NCI-H226 (cell line): ENCODE results near the gene MAG.

Source experiments
- DNase-seq: peaks from one replicate; pipeline ENCODE4 v3.0.0-alpha.2; 2015

The MAG gene, protein sequence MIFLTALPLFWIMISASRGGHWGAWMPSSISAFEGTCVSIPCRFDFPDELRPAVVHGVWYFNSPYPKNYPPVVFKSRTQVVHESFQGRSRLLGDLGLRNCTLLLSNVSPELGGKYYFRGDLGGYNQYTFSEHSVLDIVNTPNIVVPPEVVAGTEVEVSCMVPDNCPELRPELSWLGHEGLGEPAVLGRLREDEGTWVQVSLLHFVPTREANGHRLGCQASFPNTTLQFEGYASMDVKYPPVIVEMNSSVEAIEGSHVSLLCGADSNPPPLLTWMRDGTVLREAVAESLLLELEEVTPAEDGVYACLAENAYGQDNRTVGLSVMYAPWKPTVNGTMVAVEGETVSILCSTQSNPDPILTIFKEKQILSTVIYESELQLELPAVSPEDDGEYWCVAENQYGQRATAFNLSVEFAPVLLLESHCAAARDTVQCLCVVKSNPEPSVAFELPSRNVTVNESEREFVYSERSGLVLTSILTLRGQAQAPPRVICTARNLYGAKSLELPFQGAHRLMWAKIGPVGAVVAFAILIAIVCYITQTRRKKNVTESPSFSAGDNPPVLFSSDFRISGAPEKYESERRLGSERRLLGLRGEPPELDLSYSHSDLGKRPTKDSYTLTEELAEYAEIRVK

DNA sequence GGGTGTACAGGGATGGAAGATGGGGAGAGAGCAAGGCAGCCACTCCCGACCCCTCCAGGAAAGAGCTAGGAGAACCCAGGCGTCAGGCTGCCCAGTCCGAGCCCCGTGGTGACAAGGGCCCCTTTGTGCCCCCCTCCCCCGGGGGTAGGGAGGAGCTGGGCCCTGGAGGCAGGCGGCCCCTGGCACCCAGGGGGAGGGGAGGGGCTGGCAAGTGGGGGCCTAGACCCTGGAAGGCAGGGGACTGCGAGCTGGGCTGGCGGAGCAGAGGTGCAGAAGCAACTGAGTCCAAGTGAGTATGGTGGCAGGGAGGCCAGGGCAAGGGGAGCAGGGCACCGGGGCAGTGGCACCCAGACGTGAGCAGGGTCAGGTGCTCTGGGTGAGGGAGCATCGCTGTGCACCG lies at the start of gene MAG:
Gene MAG, plus strand, starts transcription at position 246 of the 400 bp plus-strand sequence. CDS start 3,248 bp downstream, outside the sequence.
- DNase-seq: no peak

DNA sequence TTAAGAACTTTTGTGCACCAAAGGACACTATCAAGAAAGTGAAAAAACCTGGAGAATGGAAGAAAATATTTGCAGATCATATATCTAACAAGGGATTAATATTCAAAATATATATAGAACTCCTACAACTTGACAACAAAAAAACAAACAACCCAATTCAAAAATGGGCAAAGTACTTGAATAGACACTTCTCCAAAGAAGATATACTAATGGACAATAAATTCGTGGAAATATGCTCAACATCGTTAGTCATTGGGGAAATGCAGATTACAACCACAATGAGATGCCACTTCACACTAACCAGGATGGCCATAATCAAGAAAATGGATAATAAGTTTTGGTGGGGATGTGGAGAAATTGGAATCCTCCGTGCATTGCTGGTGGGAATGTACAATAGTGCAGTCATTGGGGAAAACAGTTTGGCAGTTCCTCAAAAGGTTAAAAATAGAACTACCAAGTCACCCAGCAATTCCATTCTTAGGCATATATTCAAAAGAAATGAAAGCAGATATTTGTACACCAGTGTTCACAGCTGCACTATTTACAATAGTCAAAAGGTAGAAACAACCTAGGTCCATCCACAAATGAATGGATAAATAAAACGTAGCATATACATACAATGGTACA lies 45.4 kb upstream of the MAG start:
- no peak for DNase-seq

DNA sequence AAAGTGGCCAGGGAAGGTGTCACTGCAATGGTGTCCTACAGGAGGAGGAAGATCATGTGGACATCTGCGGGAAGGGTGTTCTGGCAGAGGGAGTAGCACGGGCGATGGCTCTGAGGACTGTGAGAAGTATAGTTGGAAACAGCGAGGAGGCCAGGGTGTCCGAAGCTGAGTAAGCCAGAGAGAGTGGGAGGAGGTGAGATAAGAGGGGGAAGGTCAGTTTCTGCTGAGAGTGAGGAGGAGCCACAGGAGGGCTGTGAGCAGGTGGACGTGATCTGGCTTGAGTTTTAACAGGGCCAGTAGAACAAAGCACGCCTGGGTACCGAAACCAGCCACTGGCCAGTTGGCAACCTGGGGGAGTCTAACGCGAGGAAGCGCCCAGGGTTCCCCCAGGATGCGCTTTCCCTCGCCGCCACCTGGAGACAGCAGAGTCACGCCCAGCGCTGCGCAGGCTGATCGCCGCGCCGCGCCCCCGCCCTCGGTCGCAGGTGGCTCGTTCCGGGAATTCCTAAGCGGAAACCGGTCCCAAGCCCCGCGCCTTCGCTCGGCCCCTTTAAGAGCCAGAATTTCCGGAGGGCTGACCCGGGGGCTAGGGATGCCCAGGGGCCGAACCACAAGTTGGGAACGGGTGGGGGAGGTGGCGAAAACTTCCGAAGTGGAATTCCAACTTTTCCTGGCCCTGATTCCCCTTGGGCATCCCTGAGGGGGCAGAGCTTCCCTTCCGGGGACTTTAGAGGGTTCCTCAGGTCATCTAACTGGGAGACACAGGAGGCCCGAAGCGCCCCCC lies 44.2 kb upstream of the MAG start:
- peak; percentile 91 for DNase-seq

DNA sequence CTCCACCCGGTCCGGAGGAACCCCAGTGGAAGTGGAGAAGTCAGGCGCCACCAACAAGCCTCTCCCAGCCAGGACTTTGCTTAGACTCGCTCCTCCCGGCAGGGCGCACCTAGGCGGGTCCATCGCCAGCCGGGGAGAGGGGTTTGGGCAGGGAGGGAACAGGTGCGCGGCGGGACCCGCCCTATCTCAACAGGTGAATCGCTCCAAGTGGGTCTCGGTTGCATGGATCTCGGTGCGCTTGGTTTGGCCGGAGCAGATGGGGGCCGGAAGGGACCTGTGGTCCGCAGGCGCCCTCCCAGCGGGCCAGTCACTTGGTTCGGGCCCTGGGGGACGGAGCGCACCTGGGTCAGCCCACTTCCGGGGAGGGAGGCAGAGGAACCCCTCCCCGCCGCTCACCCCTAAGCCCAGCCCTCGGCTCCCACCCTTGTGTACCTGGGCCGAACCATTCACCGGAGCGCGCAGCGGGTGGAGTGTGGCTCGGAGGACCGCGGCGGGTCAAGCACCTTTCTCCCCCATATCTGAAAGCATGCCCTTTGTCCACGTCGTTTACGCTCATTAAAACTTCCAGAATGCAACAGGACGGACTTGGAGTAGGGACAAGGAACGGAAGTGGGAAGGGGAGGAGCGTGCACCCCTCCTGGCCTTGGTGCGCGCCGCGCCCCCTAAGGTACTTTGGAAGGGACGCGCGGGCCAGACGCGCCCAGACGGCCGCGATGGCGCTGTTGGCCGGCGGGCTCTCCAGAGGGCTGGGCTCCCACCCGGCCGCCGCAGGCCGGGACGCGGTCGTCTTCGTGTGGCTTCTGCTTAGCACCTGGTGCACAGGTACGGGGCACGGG lies 43.4 kb upstream of the MAG start, which contains the start of gene LSR:
Gene LSR, plus strand, starts transcription at position 693 of the 836 bp plus-strand sequence. Its CDS starts 21 bp downstream, at position 714.
- peak; percentile 88 for DNase-seq

DNA sequence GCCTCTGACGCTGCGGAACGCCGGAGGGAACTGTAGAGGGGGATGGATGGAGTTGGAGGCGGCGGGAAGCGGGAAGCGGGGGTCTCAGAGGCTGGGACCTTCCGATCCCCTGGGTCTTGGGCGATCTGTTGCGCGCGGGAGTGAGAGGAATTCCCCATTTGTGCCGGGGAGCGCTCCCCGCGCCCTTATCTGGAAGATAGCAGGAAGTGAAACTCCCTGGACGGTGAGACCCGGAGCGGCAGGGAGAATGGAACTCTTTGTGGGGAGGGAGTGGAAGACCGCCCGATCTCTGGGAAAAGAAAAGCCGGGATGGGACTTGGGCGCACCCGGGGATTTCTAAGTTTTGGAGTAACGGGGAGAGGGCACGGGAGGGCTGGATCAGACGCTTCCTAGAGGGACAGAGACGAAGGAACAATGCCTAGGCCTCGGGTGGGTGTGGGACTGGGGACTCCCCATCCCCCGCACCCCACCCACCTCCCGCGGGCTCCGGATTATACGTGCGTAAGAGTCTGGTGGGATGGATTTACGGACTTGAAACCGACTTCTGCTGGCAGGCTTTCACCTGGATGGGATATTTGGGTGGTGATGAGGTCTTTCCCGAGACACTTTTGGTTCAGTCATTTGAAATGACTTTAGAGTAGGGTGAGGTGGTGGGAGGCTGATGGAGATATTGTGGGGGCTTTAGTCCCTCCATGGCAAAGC lies 42.7 kb upstream of the MAG start:
- no peak for DNase-seq

DNA sequence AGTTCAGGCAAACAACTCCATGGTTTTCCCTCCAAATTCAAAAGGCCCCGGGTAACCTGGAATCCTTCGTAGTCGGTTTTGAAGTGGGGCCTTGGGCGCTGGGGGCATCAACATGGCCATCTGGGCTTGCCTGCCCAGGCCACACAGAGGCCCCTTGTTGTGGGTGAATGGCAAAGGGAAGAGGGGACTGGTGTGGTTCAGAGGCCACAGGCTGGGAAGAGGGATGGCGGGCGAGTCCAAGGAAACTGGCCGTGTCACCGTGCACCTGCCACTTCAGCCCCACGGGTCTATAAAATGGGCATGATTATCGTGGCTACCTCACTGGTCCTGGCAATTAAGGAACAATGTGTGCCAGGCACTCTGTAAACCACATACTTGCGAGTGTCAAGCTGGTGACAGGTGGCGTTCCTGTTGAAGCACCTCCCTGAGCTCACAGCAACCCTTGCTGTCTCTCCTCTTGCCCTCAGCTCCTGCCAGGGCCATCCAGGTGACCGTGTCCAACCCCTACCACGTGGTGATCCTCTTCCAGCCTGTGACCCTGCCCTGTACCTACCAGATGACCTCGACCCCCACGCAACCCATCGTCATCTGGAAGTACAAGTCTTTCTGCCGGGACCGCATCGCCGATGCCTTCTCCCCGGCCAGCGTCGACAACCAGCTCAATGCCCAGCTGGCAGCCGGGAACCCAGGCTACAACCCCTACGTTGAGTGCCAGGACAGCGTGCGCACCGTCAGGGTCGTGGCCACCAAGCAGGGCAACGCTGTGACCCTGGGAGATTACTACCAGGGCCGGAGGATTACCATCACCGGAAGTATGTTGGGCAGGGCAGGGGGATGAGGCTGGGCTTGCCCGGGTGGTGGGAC lies 41.9 kb upstream of the MAG start:
- DNase-seq: no peak

DNA sequence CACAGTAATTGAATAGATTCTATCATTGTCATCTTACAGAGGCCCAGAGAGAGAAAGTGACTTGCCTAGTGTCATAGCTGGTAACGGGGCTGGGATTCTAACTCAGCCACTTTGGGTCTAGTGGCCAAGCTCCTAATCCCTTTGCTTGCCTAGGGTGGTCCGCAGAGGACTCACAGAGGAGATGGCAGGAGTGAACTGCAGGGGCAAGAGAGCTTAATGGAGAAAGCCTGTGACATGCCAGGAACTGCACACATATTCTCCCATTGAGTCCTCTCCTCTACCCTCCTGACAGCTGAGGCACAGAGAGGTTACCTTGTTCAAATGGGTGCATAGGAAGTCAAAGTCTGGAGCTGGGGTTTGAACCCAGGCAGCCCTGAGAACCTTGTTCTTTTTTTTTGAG lies 40.5 kb upstream of the MAG start:
- DNase-seq: no peak

DNA sequence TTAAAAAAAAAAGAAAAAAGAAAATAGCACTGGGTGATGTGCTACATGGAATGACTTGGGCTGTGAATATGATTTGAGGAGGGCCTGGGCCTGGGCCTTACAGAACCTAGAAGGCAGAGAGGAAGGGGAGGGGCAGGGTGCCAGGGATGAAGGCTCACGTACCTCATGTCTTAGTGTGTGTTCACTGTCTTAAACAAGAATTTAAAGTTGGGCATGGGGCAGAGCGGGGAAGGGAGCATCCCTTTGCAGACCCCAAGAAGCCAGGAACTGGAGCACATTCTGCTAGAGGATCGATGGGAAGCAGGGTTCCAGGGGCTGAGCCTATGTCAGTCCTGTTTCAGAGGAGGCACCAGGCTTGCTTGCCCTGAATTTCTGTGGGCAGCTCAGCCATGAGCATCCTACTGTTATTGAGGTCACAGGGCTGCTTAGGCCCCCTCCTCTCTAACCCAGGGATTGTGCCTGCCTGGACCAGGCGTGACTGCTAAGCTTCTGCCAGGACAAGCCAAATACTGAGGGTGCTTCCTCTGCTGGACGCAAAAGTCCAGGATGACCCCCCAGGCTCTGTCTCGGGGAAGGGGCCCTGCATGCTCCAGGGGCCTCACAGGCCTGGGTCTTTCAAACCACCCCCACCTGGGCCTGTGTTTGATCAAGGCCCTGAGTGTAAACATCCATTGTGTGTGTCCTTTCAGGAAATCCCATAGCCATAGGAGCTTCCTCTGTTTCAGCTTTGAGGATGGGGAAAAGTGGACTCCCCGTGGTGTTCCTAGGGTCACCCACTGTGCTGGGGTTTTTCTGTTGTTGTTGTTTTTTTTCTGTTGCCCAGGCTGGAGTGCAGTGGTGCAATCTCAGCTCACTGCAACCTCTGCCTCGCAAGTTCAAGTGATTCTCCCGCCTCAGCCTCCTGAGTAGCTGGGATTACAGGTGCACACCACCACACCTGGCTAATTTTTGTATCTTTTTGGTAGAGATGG lies 38.4 kb upstream of the MAG start:
- no peak for DNase-seq

DNA sequence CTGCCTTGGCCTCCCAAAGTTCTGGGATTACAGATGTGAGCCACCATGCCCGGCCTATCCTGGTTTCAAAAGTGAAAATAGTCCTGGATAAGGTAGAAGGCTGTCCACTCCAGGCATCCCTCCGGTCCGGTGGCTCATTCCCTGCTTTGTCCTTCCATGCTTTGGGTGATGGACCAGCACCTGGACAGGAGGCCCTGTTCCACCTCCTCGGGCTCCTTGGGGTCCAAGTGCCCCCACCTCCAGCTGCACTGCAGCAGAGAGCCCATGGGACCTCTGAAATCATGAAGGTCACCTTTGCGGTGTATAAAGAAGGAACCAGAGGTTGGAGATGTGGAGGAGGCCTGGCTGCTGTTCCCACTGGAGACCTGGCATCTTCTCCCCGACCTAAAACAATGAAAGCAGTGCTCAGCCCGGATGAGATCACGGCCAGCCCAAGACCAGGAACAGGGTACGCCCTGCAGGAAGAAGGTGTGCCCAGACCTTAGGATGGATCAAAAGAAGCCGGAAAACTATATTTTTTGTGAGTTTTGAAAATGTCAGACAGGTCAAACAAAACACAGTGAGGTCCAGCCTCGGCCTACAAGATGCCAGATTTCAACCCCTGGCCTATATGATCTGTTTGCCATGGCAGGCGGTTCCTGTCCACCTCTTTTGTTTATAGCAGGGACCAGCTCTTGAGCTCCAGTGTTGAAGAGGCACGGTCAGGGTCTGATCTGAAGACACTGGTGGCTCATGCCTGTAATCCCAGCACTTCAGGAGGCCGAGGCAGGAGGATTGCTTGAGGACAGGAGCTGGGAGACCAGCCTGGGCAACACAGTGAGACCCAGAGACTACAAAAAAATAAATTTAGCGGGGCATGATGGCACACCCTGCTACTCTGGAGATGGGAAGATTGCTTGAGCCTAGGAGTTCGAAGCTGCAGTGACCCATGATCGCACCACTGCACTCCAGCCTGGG lies 37.3 kb upstream of the MAG start:
- no peak for DNase-seq

DNA sequence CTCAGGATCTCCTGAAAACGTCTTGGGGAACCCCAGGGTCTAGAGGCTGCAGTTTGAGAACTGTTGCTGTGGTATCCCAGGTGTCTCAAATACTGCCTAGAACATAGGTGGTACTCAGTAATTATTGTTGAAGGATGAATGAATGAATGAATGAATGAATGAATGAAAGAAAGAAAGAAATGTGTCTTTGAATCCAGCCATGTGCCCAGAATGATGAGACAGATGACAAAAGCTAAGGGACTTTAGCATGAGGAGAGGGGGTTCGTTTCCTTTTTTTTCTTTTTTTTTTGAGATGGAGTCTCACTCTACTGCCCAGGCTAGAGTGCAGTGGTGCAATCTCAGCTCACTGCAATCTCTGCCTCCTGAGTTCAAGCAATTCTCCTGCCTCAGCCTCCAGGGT lies 35.4 kb upstream of the MAG start:
- no peak for DNase-seq

DNA sequence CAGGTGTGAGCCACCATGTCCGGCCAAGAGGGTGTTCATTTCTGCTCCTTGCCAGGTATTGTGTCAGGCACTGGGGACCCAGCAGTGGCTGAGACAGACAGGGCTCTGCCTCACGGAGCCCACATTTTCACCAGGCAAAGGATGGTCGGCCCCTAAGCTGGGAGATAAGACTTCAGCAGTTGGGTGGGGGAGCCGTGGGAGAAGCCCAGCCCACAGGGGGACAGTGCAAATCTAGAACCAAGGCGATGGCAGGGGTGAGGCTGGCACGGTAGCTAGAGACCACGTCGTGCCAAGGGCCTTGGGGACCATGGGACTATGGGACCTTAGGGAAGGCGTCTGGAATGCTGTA lies 34.9 kb upstream of the MAG start:
- DNase-seq: no peak

DNA sequence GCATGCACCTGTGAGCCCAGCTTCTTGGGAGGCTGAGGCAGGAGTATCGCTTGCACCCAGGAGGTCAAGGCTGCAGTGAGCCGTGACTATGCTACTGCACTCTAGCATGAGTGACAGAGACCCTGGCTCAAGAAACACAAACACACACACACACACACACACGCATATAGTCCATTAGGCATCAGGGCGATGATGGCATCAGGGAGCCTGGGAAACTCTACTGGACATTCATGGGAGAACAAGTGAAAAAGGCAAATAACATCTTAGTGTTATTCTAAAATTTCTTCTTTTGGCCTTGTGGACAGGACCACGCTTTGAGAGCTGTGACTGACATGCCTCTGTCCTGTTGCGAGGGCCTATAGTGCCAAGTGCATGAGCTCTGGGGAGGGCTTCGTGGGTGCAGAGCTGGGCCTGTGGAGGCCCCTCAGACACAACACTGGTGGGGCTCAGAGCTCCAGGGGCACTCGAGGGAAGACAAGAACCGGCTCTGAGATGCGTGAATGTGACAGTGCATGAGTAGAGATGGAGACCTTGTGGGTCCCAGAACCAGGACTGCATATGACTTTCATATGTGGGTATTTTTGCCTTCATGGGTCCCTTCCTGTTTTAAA lies 31.2 kb upstream of the MAG start:
- DNase-seq: no peak

DNA sequence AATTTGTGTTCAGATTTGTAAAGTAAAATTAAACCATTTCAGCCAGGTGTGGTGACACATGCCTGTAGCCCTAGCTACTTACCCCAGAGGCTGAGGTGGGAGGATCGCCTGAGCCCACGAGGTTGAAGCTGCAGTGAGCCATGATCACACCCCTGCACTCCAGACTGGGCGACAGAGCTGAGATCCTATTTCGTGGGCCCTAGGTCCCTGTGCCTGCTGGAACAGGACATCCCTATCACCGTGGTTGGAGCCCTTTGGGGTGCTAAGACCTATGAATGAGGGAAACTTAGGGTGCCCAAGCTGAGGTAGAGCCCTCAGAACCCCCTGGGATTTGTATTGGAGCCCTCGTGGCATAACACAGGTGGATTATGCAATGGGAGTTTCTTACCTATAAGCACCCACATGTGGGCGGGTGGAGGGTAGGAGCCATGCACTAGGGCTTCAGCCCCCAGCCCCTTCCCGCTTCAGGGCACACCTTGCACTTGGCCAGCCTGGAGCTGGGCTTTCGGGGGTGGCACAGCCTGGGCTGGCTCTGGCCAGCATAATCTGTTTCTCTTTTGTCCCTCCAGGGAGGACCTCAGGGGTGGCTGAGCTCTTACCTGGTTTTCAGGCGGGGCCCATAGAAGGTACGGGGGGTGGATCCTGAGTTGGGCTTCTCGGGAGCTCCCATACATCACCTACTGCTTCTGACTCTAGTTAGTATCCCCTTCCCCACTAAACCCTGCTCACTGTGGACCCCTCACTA lies 30.4 kb upstream of the MAG start:
- no peak for DNase-seq

DNA sequence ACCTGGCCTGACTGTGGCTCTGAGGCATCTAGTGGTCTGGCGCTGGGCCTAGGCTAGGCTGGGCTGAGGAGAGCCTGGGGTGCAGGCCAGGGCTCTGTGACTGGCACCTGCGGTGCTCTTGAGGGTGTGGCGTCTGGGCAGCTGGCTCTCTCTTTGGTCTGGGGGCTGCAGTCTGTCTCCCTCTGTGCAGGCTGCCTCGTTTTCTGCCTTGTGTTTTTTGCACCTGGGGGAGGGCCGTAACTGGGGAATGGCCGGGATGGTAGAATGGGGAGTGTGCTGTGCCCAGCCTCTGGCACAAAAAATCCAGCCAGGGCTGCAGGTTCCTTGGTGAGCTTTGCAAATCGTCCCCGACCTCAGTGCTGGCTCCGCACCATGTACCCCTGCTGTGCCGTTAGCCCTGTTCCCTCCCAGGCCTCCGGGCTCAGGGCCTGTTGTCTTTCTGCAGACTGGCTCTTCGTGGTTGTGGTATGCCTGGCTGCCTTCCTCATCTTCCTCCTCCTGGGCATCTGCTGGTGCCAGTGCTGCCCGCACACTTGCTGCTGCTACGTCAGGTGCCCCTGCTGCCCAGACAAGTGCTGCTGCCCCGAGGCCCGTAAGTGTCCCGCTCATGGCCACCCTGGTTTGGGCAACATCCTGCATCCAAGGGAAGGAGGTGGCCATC lies 29.7 kb upstream of the MAG start:
- DNase-seq: no peak

DNA sequence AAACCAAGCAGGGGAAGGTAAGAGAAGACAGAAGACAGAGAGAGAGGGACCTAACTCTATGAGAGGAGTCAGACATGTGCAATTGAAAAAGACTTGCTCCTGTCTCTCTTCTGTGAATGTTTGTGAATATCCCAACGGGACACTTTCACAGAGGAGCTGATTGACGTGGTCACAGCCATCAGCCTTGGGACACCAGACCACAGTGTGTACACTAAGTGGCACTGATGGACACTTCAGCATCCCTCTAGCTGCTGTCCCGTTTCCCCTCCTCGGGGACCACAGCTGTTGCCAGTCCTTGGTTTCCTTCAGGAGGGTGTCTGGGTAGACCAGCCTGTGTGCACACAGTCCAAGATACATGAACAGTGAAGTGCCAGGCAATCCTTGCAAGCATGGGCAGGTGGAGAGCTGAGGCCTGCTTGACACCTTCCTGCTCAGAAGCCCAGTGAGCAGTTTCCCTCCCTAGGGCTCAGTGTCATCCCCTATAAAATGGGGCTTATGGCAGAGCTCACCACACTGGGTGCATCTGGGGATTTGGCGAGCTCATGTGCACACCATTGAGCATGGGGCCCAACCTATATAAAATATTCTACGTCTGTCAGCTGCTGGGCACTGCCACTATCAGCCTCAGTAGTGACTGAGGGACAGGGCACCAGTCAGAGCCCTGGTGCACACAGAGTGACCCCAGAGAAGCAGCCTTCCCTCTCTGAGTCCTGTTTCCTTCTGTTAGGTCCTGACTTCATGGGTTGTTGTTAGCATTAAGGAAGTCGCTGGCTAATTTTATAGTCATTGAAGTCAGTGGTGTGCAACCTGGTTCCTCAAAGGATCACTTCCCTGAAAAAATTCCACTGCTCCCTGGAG lies 27.5 kb upstream of the MAG start:
- no peak for DNase-seq
